DND-41 (cell line): ENCODE data around the gene MATN1.

ENCODE experiments used
- EZH2 ChIP-seq: IDR thresholded peaks from 3 replicates; pipeline ENCODE4 v1.6.1; 2012; ENCODE audit warnings: borderline replicate concordance, low read depth, mild to moderate bottlenecking, moderate library complexity, low read length, inconsistent platforms; ENCODE audit not compliant: severe bottlenecking
- TF ChIP-seq, protein P1 (sequence below): IDR thresholded peaks from 2 replicates; pipeline ENCODE4 v1.5.1; 2012; ENCODE audit warnings: borderline replicate concordance, low read length, moderate library complexity, mild to moderate bottlenecking; ENCODE audit not compliant: poor library complexity, severe bottlenecking; ENCODE audit errors: extremely low read depth

DNA sequence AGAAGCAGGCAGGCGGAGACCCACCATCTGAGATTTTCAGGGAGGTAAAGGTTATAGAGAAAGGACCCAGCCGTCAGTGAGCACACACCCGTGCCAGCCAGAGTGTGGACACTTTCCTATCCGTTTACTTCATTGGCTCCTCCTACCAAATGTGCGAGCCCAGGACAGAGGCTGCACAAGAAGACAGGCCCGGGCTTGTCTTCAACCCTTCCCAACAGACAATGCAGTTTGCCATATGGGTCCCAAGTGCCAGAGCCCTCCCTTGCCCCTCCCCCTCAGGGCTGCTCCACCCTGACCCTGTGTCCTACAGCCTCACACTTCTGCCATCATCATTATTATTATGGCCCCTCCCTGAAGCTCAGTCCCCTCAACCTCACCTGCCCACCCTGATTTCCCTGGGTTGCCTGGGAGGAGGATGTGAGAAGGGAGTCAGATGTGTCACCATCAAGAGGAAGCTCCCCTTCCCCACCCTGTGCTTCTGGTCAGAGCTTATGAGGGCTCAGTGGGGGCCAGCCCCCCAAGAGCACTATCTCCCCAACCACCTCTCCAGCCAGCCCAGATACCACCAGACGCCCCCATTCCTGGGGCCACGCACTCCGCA is 24.8 kb upstream of the MATN1 start:
- TF ChIP-seq, protein P1, sequence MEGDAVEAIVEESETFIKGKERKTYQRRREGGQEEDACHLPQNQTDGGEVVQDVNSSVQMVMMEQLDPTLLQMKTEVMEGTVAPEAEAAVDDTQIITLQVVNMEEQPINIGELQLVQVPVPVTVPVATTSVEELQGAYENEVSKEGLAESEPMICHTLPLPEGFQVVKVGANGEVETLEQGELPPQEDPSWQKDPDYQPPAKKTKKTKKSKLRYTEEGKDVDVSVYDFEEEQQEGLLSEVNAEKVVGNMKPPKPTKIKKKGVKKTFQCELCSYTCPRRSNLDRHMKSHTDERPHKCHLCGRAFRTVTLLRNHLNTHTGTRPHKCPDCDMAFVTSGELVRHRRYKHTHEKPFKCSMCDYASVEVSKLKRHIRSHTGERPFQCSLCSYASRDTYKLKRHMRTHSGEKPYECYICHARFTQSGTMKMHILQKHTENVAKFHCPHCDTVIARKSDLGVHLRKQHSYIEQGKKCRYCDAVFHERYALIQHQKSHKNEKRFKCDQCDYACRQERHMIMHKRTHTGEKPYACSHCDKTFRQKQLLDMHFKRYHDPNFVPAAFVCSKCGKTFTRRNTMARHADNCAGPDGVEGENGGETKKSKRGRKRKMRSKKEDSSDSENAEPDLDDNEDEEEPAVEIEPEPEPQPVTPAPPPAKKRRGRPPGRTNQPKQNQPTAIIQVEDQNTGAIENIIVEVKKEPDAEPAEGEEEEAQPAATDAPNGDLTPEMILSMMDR = no peak
- no peak for TF ChIP-seq EZH2
